CD14-positive monocyte (primary cell): ENCODE measurements around the gene BBLN. TPM values are rescaled to one million over a fixed set of nuclear protein-coding genes. Genes with fewer than 3 reads are reported as not detected.

Experiments used
- DNase-seq, 3 donors: peaks; one replicate each; pipeline ENCODE4 v3.0.0-alpha.2; 2011 to 2022
- H2AFZ ChIP-seq: 2 replicates; pipeline ENCODE4 v1.6.0; 2012; ENCODE audit warnings: mild to moderate bottlenecking, low read depth, low read length, inconsistent platforms; ENCODE audit not compliant: insufficient read depth, poor library complexity, severe bottlenecking
- H3K27ac ChIP-seq, 2 donors: 1 replicate in 1 of 2; 2 replicates in 1 of 2; pipeline ENCODE4 v1.5.1; 2012 to 2013; ENCODE audit warnings: low read length in 2 of 2, control low read depth in 1 of 2, inconsistent platforms in 1 of 2, low read depth in 1 of 2, mild to moderate bottlenecking in 1 of 2
- H3K27me3 ChIP-seq, 2 donors: one replicate each; pipeline versions ENCODE4 v1.6.0 to v1.6.1; 2011 to 2013; ENCODE audit warnings: low read length in 2 of 2; ENCODE audit not compliant: control insufficient read depth in 2 of 2, insufficient read depth in 2 of 2
- H3K36me3 ChIP-seq, 2 donors: replicated peaks in 1 of 2; 1 replicate in 1 of 2; 2 replicates in 1 of 2; pipeline versions ENCODE4 v1.5.1 to v1.6.1; 2012 to 2013; ENCODE audit warnings: low read length in 2 of 2, control low read depth in 1 of 2, inconsistent platforms in 1 of 2, mild to moderate bottlenecking in 1 of 2; ENCODE audit not compliant: insufficient read depth in 2 of 2, control insufficient read depth in 1 of 2
- H3K4me1 ChIP-seq, 2 donors: 1 replicate in 1 of 2; 2 replicates in 1 of 2; pipeline versions ENCODE4 v1.5.1 to v1.6.1; 2012 to 2013; ENCODE audit warnings: low read length in 2 of 2, control low read depth in 1 of 2, inconsistent platforms in 1 of 2, mild to moderate bottlenecking in 1 of 2, moderate library complexity in 1 of 2; ENCODE audit not compliant: insufficient read depth in 2 of 2, control insufficient read depth in 1 of 2
- H3K4me2 ChIP-seq: replicated peaks from 2 replicates; pipeline ENCODE3; 2012; ENCODE audit warnings: low read length, moderate library complexity, mild to moderate bottlenecking; ENCODE audit not compliant: poor library complexity, severe bottlenecking; ENCODE audit errors: extremely low read depth
- H3K4me3 ChIP-seq, 3 experiments: fragments of 200-600 bp in 1 of 3; sonication (generic) in 1 of 3; replicated peaks in 1 of 3; 1 replicate in 2 of 3; 2 replicates in 1 of 3; pipeline ENCODE4 v1.5.1; 2011 to 2013; ENCODE audit warnings: low read length in 3 of 3, mild to moderate bottlenecking in 3 of 3, control low read depth in 2 of 3, low read depth in 2 of 3, inconsistent platforms in 1 of 3, moderate library complexity in 1 of 3
- H3K79me2 ChIP-seq: 2 replicates; pipeline ENCODE4 v1.6.0; 2012; ENCODE audit warnings: mild to moderate bottlenecking, control low read depth, inconsistent platforms, low read length, moderate library complexity; ENCODE audit not compliant: insufficient read depth
- H3K9ac ChIP-seq: 2 replicates; pipeline ENCODE4 v1.6.0; 2017; ENCODE audit warnings: low read length, mild to moderate bottlenecking; ENCODE audit not compliant: insufficient read depth, poor library complexity, severe bottlenecking
- H3K9me3 ChIP-seq, 2 donors: replicated peaks in 1 of 2; 1 replicate in 1 of 2; 2 replicates in 1 of 2; pipeline versions ENCODE4 v1.5.1 to v1.6.1; 2012 to 2013; ENCODE audit warnings: low read length in 2 of 2, control low read depth in 1 of 2; ENCODE audit not compliant: control insufficient read depth in 1 of 2, insufficient read depth in 1 of 2
- H4K20me1 ChIP-seq: 2 replicates; pipeline ENCODE4 v1.6.0; 2012; ENCODE audit warnings: mild to moderate bottlenecking, low read length, control low read depth, moderate library complexity; ENCODE audit not compliant: insufficient read depth
- H3K27ac Mint-ChIP-seq, 7 donors: one replicate each; pipeline ENCODE4 v1.8.0; 2020; ENCODE audit warnings: mild to moderate bottlenecking in 7 of 7, mixed read lengths in 7 of 7, moderate library complexity in 6 of 7, inconsistent platforms in 2 of 7
- H3K27me3 Mint-ChIP-seq, 3 donors: one replicate each; pipeline ENCODE4 v1.8.0; 2021 to 2022; ENCODE audit warnings: low read depth in 3 of 3, mild to moderate bottlenecking in 3 of 3, mixed read lengths in 3 of 3, moderate library complexity in 3 of 3, inconsistent platforms in 1 of 3
- H3K36me3 Mint-ChIP-seq, 2 donors: one replicate each; pipeline ENCODE4 v1.8.0; 2020; ENCODE audit warnings: mixed read lengths in 2 of 2, inconsistent platforms in 1 of 2, mild to moderate bottlenecking in 1 of 2
- H3K4me1 Mint-ChIP-seq: one replicate; pipeline ENCODE4 v1.8.0; 2020; ENCODE audit warnings: mild to moderate bottlenecking, mixed read lengths
- H3K4me3 Mint-ChIP-seq, 2 donors: one replicate each; pipeline ENCODE4 v1.8.0; 2020; ENCODE audit warnings: mild to moderate bottlenecking in 2 of 2, mixed read lengths in 2 of 2, moderate library complexity in 1 of 2
- H3K9me3 Mint-ChIP-seq, 7 donors: one replicate each; pipeline ENCODE4 v1.8.0; 2020 to 2022; ENCODE audit warnings: mixed read lengths in 7 of 7, mild to moderate bottlenecking in 6 of 7, moderate library complexity in 6 of 7, inconsistent platforms in 2 of 7
- CTCF ChIP-seq: fragments of 200-600 bp; IDR thresholded peaks from one replicate; pipeline ENCODE4 v1.8.0; 2022; ENCODE audit warnings: antibody characterized with exemption, mild to moderate bottlenecking
- WGBS: methylation state at CpG from one replicate; pipeline ENCODE4 v1.1.5; 2013; ENCODE audit warnings: missing lambda C conversion rate; ENCODE audit not compliant: insufficient coverage; 5-methylcytosine and 5-hydroxymethylcytosine counted together
- intact Hi-C, 2 donors: fragments of 100-400 bp; cut with micrococcal nuclease; formaldehyde crosslinking; loops; one replicate each; pipeline versions ENCODE4 v1.15.0 to v1.15.1; 2023
- polyA plus RNA-seq, 3 donors: library from polyadenylated mRNA; depleted of rRNA in 1 of 3; unstranded in 2 of 3; stranded (reverse) in 1 of 3; fragments of 300-500 nt in 2 of 3; fragments of >200 nt in 1 of 3; fragmentation: Illumina TruSeq in 2 of 3; gene quantifications; 1 replicate in 2 of 3; 2 replicates in 1 of 3; pipeline ENCODE4 v1.2.3, GENCODE V29; 2012 to 2021

The BBLN gene
- polyA plus RNA-seq, 3 donors = 51.5 to 74.8 (median 54.5) TPM

DNA sequence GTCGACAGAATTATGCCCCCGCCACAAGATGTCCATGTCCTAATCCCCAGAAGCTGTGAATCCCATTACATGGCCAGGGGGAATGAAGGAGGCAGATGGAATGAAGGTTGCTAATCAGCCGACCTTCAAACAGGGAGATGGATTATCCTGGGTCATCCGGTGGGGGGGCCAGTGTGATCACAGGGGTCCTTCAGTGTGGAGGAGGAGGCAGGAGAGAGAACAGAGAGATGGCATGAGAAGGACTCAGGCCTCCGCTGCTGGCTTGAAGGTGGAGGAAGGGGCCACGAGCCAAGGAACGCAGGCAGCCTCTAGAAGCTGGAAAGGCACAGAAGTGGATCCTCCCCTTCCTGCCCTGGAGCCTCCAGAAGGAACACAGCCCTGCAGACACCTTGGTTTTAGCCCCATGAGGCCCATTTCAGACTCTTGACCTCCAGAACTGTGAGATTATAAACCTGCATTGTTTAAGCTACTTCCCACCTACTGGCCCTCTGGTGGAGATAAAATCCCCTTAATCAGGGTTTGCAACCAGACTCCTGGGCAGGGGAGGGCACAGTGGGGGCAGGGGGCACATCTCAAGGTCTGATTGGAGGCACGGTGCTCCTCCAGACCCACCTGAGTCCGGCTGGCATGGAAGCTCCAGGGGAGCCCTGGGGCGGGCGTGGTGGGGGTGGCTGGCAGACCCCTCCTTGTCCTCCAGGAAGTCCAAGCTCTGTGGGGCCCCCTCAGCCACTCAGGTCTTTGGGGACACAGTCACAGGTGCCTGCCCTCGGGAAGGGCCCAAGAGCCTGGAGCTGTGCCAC lies 46.3 kb upstream of the BBLN start:
- H3K36me3 Mint-ChIP-seq = peaks cover 19 to 26% of the 10 kb centered on the region in 2 donors
- peaks cover 9 to 14% of the 10 kb centered on the region in 2 donors for H3K36me3 ChIP-seq

More for the DNA sequence above, 46.3 kb upstream of the BBLN start:
- 99% methylated on average over 9 of the region's 12 CpGs for WGBS
- Mint-ChIP-seq H3K9me3 (peaks cover 0 to 2% (median 0%) of the 10 kb centered on the region in 7 donors), H3K4me1 (peaks cover 15% of the 10 kb centered on the region), H3K4me3 (no peak overlapping the region), H3K27ac (peak overlapping the region in 2 of 7 donors; percentile 3 to 57), H3K27me3 (peaks cover 0 to 6% (median 3%) of the 10 kb centered on the region in 3 donors)
- no peak overlapping the region for H3K9ac ChIP-seq
- peaks cover 3% of the 10 kb centered on the region for H4K20me1 ChIP-seq
- H3K9me3 ChIP-seq = no peaks in the 10 kb centered on the region
- H3K27me3 ChIP-seq = no peaks in the 10 kb centered on the region
- no peak for TF ChIP-seq CTCF
- H3K4me2 ChIP-seq = no peak overlapping the region
- H2AFZ ChIP-seq = no peak overlapping the region
- H3K27ac ChIP-seq = no peak overlapping the region
- H3K79me2 ChIP-seq = no peaks in the 10 kb centered on the region
- H3K4me3 ChIP-seq = no peak overlapping the region
- no peak for DNase-seq
- peaks cover 8 to 17% of the 10 kb centered on the region in 2 donors for H3K4me1 ChIP-seq
- intact Hi-C loops = no loop called here
